A549 (cell line): ENCODE results near the gene FRMD6. TPM values are rescaled to one million over a fixed set of nuclear protein-coding genes. Genes with fewer than 3 reads are reported as not detected.

Source experiments
- ATAC-seq, 2 experiments: fragments of 200-7000 bp in 1 of 2; fragments of >200 bp in 1 of 2; cut with Nextera tagmentation in 1 of 2; cut with Tn5 transposase in 1 of 2; 3 replicates each; pipeline versions ENCODE4 v1.8.0 to v1.9.1; 2018 to 2020; ENCODE audit warnings: mild to moderate bottlenecking in 1 of 2, moderate library complexity in 1 of 2
- CTCF ChIA-PET: fragments of 300-600 bp; sonication (Branson Sonifier 250); formaldehyde crosslinking; extraction: SDS; loops from one replicate; lab custom pipeline; 2021; ENCODE audit warnings: antibody characterized with exemption, inconsistent platforms; lab: Yijun Ruan, JAX
- POLR2A ChIA-PET: fragments of 350-600 bp; formaldehyde crosslinking; extraction: SDS; loops from one replicate; lab custom pipeline; 2021; ENCODE audit warnings: antibody characterized with exemption, inconsistent platforms; lab: Yijun Ruan, JAX
- DNase-seq, 2 experiments: peaks; one replicate each; pipeline versions ENCODE4 v3.0.0 to v3.0.0-alpha.2; 2011 to 2016; ENCODE audit warnings: low read depth in 1 of 2, low spot score in 1 of 2
- FAIRE-seq: peaks from 2 replicates; lab custom pipeline; 2011; peaks lifted over from hg19 to GRCh38; lab: Jason Lieb, UNC
- H3K27ac ChIP-seq, 2 experiments: fragments of >200 bp; sonication (Bioruptor Twin); formaldehyde crosslinking; 3 replicates each; pipeline ENCODE4 v1.5.1; 2016 to 2017
- H3K4me1 ChIP-seq: fragments of >200 bp; sonication (Bioruptor Twin); formaldehyde crosslinking; 3 replicates; pipeline ENCODE4 v1.6.1; 2016
- H3K4me2 ChIP-seq: fragments of >200 bp; sonication (Bioruptor Twin); formaldehyde crosslinking; 3 replicates; pipeline ENCODE4 v1.6.1; 2016
- H3K4me3 ChIP-seq: fragments of >200 bp; sonication (Bioruptor Twin); formaldehyde crosslinking; 3 replicates; pipeline ENCODE4 v1.5.1; 2016
- H3K9me3 ChIP-seq: fragments of >200 bp; sonication (Bioruptor Twin); formaldehyde crosslinking; 3 replicates; pipeline ENCODE4 v1.6.1; 2016
- CHD2 ChIP-seq: fragments of 150-350 bp; IDR thresholded peaks from 2 replicates; pipeline ENCODE4 v1.6.1; 2014; ENCODE audit warnings: low read length; ENCODE audit not compliant: partially characterized antibody
- E2F6 ChIP-seq: IDR thresholded peaks from 2 replicates; pipeline ENCODE4 v1.6.1; 2012; ENCODE audit warnings: low read depth, borderline replicate concordance
- EHF ChIP-seq: fragments of 250-450 bp; sonication (Bioruptor Pico); IDR thresholded peaks from 2 replicates; pipeline ENCODE4 v1.5.0; 2020; ENCODE audit warnings: mild to moderate bottlenecking
- ELK1 ChIP-seq: fragments of 150-350 bp; IDR thresholded peaks from 2 replicates; pipeline ENCODE4 v1.6.1; 2014; ENCODE audit warnings: low read depth, mild to moderate bottlenecking, low read length
- EP300 ChIP-seq, 2 experiments: fragments of >200 bp; sonication (Bioruptor Twin); formaldehyde crosslinking; IDR thresholded peaks; 2 replicates in 1 of 2; 3 replicates in 1 of 2; pipeline ENCODE4 v1.6.1; 2016 to 2017
- ESRRA ChIP-seq: fragments of 150-350 bp; IDR thresholded peaks from 2 replicates; pipeline ENCODE4 v1.6.1; 2014; ENCODE audit warnings: mild to moderate bottlenecking, low read length, borderline replicate concordance
- FOXS1 ChIP-seq: fragments of 250-450 bp; sonication (Bioruptor Pico); IDR thresholded peaks from 2 replicates; pipeline ENCODE4 v1.5.0; 2020; ENCODE audit warnings: mild to moderate bottlenecking, moderate library complexity
- GATA3 ChIP-seq: IDR thresholded peaks from 2 replicates; pipeline ENCODE4 v1.6.1; 2012; ENCODE audit warnings: borderline replicate concordance
- HEYL ChIP-seq: fragments of 250-450 bp; sonication (Bioruptor Pico); IDR thresholded peaks from 2 replicates; pipeline ENCODE4 v1.8.0; 2021; ENCODE audit warnings: mild to moderate bottlenecking, moderate library complexity
- HOXA7 ChIP-seq: fragments of 250-450 bp; sonication (Bioruptor Pico); IDR thresholded peaks from 2 replicates; pipeline ENCODE4 v1.5.0; 2020; ENCODE audit warnings: mild to moderate bottlenecking, moderate library complexity
- KDM1A ChIP-seq: fragments of 200-600 bp; sonication (generic); IDR thresholded peaks from 2 replicates; pipeline ENCODE4 v1.6.1; 2016; ENCODE audit warnings: low read depth, mild to moderate bottlenecking
- MAFK ChIP-seq: fragments of 450-650 bp; IDR thresholded peaks from 2 replicates; pipeline ENCODE4 v1.6.1; 2014; ENCODE audit not compliant: partially characterized antibody
- PBX3 ChIP-seq: IDR thresholded peaks from 2 replicates; pipeline ENCODE4 v1.6.1; 2012
- PHF8 ChIP-seq: fragments of 200-600 bp; sonication (generic); IDR thresholded peaks from 2 replicates; pipeline ENCODE4 v1.6.1; 2016; ENCODE audit warnings: low read depth, mild to moderate bottlenecking, antibody characterized with exemption, moderate library complexity, borderline replicate concordance
- POLR2A ChIP-seq: IDR thresholded peaks from 2 replicates; pipeline ENCODE4 v1.6.1; 2012; ENCODE audit warnings: mild to moderate bottlenecking, low read length
- RAD21 ChIP-seq, 2 experiments: fragments of >200 bp in 1 of 2; sonication (Bioruptor Twin) in 1 of 2; formaldehyde crosslinking in 1 of 2; IDR thresholded peaks in 1 of 2; conservative IDR thresholded peaks in 1 of 2; 2 replicates in 1 of 2; 3 replicates in 1 of 2; pipeline ENCODE4 v1.6.1; 2012 to 2018; ENCODE audit warnings: inconsistent platforms in 1 of 2
- RARB ChIP-seq: fragments of 250-450 bp; sonication (Bioruptor Pico); IDR thresholded peaks from 2 replicates; pipeline ENCODE4 v1.8.0; 2021; ENCODE audit warnings: mild to moderate bottlenecking, moderate library complexity
- RCOR1 ChIP-seq: fragments of 150-350 bp; IDR thresholded peaks from 2 replicates; pipeline ENCODE4 v1.6.1; 2014; ENCODE audit warnings: antibody characterized with exemption, low read length, low read depth
- RFX5 ChIP-seq: fragments of 450-650 bp; IDR thresholded peaks from 2 replicates; pipeline ENCODE4 v1.7.1; 2014; ENCODE audit warnings: antibody characterized with exemption, mild to moderate bottlenecking, moderate library complexity
- RNF2 ChIP-seq: fragments of 200-600 bp; sonication (generic); IDR thresholded peaks from 2 replicates; pipeline ENCODE4 v1.6.1; 2016; ENCODE audit warnings: low read depth, mild to moderate bottlenecking, antibody characterized with exemption, moderate library complexity, borderline replicate concordance
- SMC3 ChIP-seq: fragments of >200 bp; sonication (Bioruptor Twin); formaldehyde crosslinking; IDR thresholded peaks from 3 replicates; pipeline ENCODE4 v1.6.1; 2018; ENCODE audit warnings: inconsistent platforms
- SREBF2 ChIP-seq: fragments of 450-650 bp; IDR thresholded peaks from 2 replicates; pipeline ENCODE4 v1.6.1; 2014; ENCODE audit warnings: mild to moderate bottlenecking, moderate library complexity
- TP53 ChIP-seq: fragments of 250-450 bp; sonication (Bioruptor Pico); IDR thresholded peaks from 2 replicates; pipeline ENCODE4 v1.5.0; 2021; ENCODE audit warnings: mild to moderate bottlenecking, moderate library complexity
- ZC3H11A ChIP-seq: fragments of 450-650 bp; IDR thresholded peaks from 2 replicates; pipeline ENCODE4 v1.6.1; 2014; ENCODE audit warnings: antibody characterized with exemption, mild to moderate bottlenecking
- ZFP36 ChIP-seq: fragments of 450-650 bp; IDR thresholded peaks from 2 replicates; pipeline ENCODE4 v1.6.1; 2014; ENCODE audit warnings: borderline replicate concordance; ENCODE audit not compliant: partially characterized antibody
- ZNF302 ChIP-seq: fragments of 250-450 bp; sonication (Bioruptor Pico); IDR thresholded peaks from 2 replicates; pipeline ENCODE4 v1.9.0; 2021; ENCODE audit warnings: inconsistent platforms, mild to moderate bottlenecking, moderate library complexity
- WGBS: methylation state at CpG from one replicate; pipeline ENCODE4 v1.1.6; 2017; ENCODE audit errors: missing lambda C conversion rate; 5-methylcytosine and 5-hydroxymethylcytosine counted together
- polyA plus RNA-seq, 4 experiments: library from polyadenylated mRNA; depleted of rRNA in 3 of 4; stranded (reverse); fragments of >200 nt; fragmentation: RNase III in 1 of 4; extraction: RNeasy Plus Mini Kit Qiagen cat#74134 plus additional on column Dnase treatment in 1 of 4; gene quantifications; 2 replicates in 3 of 4; 3 replicates in 1 of 4; pipeline ENCODE4 v1.2.3, GENCODE V29; 2011 to 2017

The FRMD6 gene
- polyA plus RNA-seq, 2 of the 4 experiments (the other 2 are of a cell fraction), result 18.8 to 23.1 TPM

GRCh38 chr14:51653775-51654532 is 2.2 kb downstream of the FRMD6 start:
- ATAC-seq, result no peak
- DNase-seq, result no peak
- H3K4me3 ChIP-seq, result peak overlapping the region; percentile 52
- FAIRE-seq, result no peak
- peaks cover 47% of the 10 kb centered on the region for H3K4me1 ChIP-seq
- WGBS, result 72% methylated on average over 4 of the region's 4 CpGs
- CTCF ChIA-PET, result interaction anchor here (0.5 to 3.3 kb wide), 17 partner anchors 8 to 370 kb away, joined by 3 to 70 read pairs (median 8); no protein-coding TSS in a partner anchor
- H3K9me3 ChIP-seq, result no peaks in the 10 kb centered on the region
- H3K27ac ChIP-seq, result peak overlapping the region; percentile 96 to 97; a peak in 5 of 6 replicates
- POLR2A ChIA-PET, result interaction anchor here (0.9 to 2.6 kb wide), 3 partner anchors 107 to 125 kb away, joined by 5 to 14 read pairs (median 7); no protein-coding TSS in a partner anchor
- H3K4me2 ChIP-seq, result peak overlapping the region; percentile 87
- TF ChIP-seq MAFK (no peak), HOXA7 (CRISPR knock-in tag) (no peak), ZC3H11A (no peak), RNF2 (no peak), RFX5 (no peak), CHD2 (no peak), FOXS1 (no peak), EP300 (IDR thresholded peaks at IDR 0.05) (no peak), RCOR1 (no peak), TP53 (CRISPR knock-in tag) (no peak), ELK1 (no peak), ZFP36 (no peak), RARB (CRISPR knock-in tag) (no peak), POLR2A (no peak)

- TF ChIP-seq GATA3 (no peak), EHF (no peak), HEYL (CRISPR knock-in tag) (no peak), ZNF302 (CRISPR knock-in tag) (no peak), ESRRA (no peak), PBX3 (no peak), E2F6 (no peak), PHF8 (no peak), MAFK (no peak), SREBF2 (no peak), SMC3 (no peak), KDM1A (no peak), POLR2A (no peak), RAD21 (conservative IDR thresholded peaks at IDR 0.05 in 1 of 2, IDR thresholded peaks at IDR 0.05 in 1 of 2) (no peak)
- TF ChIP-seq, all 56 proteins: peak for 0
- Histone ChIP-seq H3K4me2 (peak overlapping the region; percentile 87), H3K4me3 (no peak overlapping the region), H3K9me3 (no peaks in the 10 kb centered on the region), H3K27ac (no peak overlapping the region; a peak in 1 of 6 replicates), H3K4me1 (peaks cover 42% of the 10 kb centered on the region)
- ATAC-seq (no peak), DNase-seq (no peak), FAIRE-seq (no peak)
- 36% methylated on average over 1 of the region's 1 CpG for WGBS
- ChIA-PET CTCF (interaction anchor here (3.3 kb wide), 1 partner anchor 124 kb away, joined by 70 read pairs; no protein-coding TSS in a partner anchor), POLR2A (no interaction called here)
Measured at GRCh38 chr14:51654533-51654845, 2.8 kb downstream of the FRMD6 start.
